HFFc6 (cell line): ENCODE data around the gene HEMGN. TPM values are rescaled to one million over a fixed set of nuclear protein-coding genes. Genes with fewer than 3 reads are reported as not detected.

Experiments
- DNase-seq: peaks from one replicate; pipeline ENCODE4 v3.0.0-alpha.2; 2018
- H3K27ac Mint-ChIP-seq: 2 replicates; pipeline ENCODE4 v1.8.0; 2020; ENCODE audit warnings: mild to moderate bottlenecking, mixed read lengths
- H3K27me3 Mint-ChIP-seq: 2 replicates; pipeline ENCODE4 v1.8.0; 2021; ENCODE audit warnings: mild to moderate bottlenecking, moderate library complexity, mixed read lengths; ENCODE audit not compliant: insufficient read depth
- H3K36me3 Mint-ChIP-seq: 2 replicates; pipeline ENCODE4 v1.8.0; 2021; ENCODE audit warnings: low read depth, mixed read lengths
- H3K4me1 Mint-ChIP-seq: 2 replicates; pipeline ENCODE4 v1.8.0; 2020; ENCODE audit warnings: low read depth, mixed read lengths
- H3K4me3 Mint-ChIP-seq: 2 replicates; pipeline ENCODE4 v1.8.0; 2020; ENCODE audit warnings: mild to moderate bottlenecking, moderate library complexity, mixed read lengths
- H3K9me3 Mint-ChIP-seq: 2 replicates; pipeline ENCODE4 v1.8.0; 2020; ENCODE audit warnings: mild to moderate bottlenecking, mixed read lengths
- long read RNA-seq: library from polyadenylated mRNA; unstranded; transcript quantifications from one replicate; pipeline ENCODE4 v2.0.0, GENCODE V29; 2019
- total RNA-seq, 6 experiments: library from RNA; stranded (reverse); fragmentation: NEBNext Ultra II Directional; extraction: Animal tissue kit (Norgen Biotek cat#: 25700); gene quantifications; 2 replicates in 1 of 6; 3 replicates in 5 of 6; pipeline ENCODE4 v1.2.3, GENCODE V29; 2021
- TF ChIP-seq, protein P1 (sequence below): fragments of 200-600 bp; sonication (generic); IDR thresholded peaks from 2 replicates; pipeline ENCODE4 v1.5.0; 2021; ENCODE audit warnings: antibody characterized with exemption, mild to moderate bottlenecking

Gene HEMGN, protein sequence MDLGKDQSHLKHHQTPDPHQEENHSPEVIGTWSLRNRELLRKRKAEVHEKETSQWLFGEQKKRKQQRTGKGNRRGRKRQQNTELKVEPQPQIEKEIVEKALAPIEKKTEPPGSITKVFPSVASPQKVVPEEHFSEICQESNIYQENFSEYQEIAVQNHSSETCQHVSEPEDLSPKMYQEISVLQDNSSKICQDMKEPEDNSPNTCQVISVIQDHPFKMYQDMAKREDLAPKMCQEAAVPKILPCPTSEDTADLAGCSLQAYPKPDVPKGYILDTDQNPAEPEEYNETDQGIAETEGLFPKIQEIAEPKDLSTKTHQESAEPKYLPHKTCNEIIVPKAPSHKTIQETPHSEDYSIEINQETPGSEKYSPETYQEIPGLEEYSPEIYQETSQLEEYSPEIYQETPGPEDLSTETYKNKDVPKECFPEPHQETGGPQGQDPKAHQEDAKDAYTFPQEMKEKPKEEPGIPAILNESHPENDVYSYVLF
- total RNA-seq = not detected
- long read RNA-seq = 0 reads

DNA sequence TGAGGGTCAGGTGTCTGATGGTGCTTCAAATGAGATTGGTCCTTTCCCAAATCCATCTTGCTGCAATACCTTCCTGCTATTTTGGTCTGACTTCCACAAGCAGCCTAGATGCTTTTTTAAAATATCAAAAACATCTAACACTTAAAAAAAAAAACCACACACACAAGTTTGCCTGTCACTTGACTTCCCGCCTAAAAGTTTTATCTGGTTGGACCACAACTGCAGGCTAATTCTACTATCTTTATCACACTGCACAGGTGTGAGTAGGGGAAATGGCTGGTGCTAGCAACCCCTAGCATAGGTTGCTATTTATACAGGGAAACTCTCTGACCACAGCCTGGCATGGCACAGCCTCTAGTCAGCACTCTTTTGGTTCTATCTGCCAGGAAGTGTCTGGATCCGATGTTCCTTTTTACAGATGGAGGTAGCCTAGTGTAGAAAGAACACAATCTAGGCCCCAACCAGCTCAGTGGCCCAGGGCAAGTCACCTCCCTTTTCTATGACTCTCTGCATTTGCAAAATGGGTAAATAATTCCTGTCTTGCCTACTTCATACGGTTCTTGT is at the start of gene HEMGN:
Gene HEMGN, minus strand, starts transcription at position 92 of the 564 bp plus-strand sequence. Its CDS starts 36 bp downstream, at position 56.
- peaks cover 41% of the 10 kb centered on the region for H3K27me3 Mint-ChIP-seq
- H3K9me3 Mint-ChIP-seq = no peaks in the 10 kb centered on the region
- H3K4me3 Mint-ChIP-seq = no peak within 1 kb of the TSS
- H3K36me3 Mint-ChIP-seq = no peaks in the 10 kb centered on the region
- no peaks in the 10 kb centered on the region for H3K4me1 Mint-ChIP-seq
- TF ChIP-seq, protein P1, sequence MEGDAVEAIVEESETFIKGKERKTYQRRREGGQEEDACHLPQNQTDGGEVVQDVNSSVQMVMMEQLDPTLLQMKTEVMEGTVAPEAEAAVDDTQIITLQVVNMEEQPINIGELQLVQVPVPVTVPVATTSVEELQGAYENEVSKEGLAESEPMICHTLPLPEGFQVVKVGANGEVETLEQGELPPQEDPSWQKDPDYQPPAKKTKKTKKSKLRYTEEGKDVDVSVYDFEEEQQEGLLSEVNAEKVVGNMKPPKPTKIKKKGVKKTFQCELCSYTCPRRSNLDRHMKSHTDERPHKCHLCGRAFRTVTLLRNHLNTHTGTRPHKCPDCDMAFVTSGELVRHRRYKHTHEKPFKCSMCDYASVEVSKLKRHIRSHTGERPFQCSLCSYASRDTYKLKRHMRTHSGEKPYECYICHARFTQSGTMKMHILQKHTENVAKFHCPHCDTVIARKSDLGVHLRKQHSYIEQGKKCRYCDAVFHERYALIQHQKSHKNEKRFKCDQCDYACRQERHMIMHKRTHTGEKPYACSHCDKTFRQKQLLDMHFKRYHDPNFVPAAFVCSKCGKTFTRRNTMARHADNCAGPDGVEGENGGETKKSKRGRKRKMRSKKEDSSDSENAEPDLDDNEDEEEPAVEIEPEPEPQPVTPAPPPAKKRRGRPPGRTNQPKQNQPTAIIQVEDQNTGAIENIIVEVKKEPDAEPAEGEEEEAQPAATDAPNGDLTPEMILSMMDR = no peak
- no peak for DNase-seq
- no peak within 1 kb of the TSS for H3K27ac Mint-ChIP-seq

DNA sequence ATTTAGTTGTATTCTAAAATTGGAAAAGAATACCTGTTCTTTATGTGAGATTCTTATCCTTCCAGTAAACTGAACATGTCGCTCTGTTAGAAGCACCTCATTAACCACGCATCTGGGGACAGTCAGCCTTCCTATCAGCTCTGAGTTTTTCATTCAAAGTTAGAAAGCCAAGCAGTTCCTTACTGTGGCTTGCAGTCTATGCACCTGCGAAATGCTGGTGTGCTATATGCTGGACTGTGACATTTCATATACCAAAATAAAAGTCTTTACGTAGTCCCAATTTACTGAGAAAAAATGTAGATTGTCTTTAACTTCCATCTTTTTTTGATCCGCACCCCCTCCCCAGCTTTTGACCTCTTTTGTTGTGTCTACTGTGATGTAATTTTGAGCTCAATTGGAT is 49.5 kb upstream of the HEMGN start:
- DNase-seq = no peak
- Mint-ChIP-seq H3K27me3 (no peaks in the 10 kb centered on the region; the same call in 1 of the 2 replicates), H3K27ac (no peak overlapping the region), H3K9me3 (no peaks in the 10 kb centered on the region), H3K4me3 (no peak overlapping the region), H3K36me3 (peaks cover 5% of the 10 kb centered on the region; the same call in 1 of the 2 replicates), H3K4me1 (peaks cover 68% of the 10 kb centered on the region)
- TF ChIP-seq, protein P1 = no peak

DNA sequence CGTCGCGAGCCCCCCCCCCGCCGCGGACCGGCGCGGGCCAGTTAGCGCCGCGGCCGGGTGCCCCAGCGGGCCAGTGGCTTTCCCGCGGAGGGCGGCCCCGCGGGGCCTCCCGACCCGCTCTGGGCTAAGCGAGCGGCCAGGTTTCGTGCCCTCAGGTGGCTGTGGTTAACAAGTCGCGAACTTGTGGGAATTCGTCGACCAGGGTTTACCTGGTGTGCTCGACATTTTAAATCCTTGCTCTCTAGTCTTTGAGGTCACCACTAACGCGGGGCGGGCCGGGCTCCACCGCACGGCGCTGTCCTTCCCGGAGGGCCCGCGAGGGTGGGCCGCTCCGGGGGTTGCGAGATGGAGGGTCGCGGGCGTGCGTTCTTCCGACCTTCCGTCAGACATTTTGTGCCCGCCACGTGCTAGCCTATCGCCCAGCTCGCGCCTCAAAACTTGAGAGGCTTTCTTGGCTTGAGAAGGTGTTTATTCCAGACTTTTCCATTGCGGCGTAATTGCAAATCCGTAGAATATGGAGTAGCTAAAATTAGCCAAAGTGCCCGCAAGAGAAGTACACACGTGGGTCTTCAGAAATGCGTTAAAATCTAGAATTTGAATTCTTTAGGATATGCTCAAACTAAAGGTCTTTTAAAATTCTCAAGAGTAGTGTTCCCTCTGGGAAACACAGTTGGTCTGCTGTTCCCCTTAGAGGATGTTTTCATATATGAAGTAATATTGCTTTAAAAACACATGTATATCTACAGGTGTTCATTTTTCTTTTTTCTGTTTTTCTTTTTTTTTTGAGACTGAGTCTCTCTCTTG is 47.3 kb upstream of the HEMGN start:
- Mint-ChIP-seq H3K36me3 (peaks cover 5% of the 10 kb centered on the region; the same call in 1 of the 2 replicates), H3K27me3 (peaks cover 1% of the 10 kb centered on the region), H3K27ac (peak overlapping the region; percentile 84), H3K4me1 (peaks cover 65% of the 10 kb centered on the region), H3K4me3 (peak overlapping the region; percentile 84), H3K9me3 (no peaks in the 10 kb centered on the region)
- DNase-seq = no peak
- TF ChIP-seq, protein P1 = peak; percentile 4; the same call in 1 of the 2 replicates

DNA sequence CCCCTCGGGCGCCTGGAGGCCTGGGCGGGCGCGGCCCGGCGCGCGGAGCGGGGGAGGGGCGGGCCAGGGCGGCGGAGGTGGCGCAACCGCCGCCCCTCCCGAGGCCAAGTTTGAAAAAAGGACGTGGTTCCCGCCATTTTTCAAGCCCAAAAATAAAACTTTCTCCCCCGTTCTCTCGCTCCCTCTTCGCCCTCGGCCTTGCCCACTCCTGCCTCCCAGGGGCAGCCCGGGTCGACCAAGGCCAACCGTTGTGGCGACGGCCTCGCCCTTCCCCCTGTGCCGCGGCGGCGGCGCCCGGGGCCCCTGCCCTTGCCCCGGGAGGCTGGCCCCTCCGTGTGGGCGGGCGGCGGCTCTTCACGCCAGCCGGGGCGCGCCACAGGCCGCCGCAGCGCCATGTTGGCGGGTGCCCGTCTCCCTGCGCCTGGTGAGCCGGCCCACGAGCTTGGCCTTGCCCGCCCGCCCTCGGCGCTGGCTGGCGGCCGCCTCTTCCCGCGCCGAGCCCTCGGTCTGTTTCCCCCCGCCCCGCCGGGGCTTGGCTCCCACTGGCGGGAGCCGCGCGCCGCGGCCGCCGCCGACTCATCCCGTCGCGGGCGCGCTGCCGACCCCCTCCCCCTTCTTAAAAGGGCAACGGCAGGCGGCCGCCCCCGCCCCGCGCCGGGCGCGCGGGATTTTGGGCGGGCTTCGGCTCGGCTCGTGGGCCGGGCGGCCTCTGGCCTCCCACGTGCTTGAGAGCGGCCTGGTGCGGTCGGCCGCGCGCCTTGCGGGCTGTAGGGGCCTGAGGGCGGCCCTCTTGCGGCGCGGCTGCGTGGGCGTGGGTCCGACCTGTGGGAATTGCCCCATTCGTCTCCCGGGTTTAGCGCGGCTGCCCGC is 46.5 kb upstream of the HEMGN start:
- peak; percentile 52 for DNase-seq
- Mint-ChIP-seq H3K27me3 (peaks cover 1% of the 10 kb centered on the region), H3K4me1 (peaks cover 56% of the 10 kb centered on the region), H3K27ac (peak overlapping the region; percentile 58), H3K36me3 (peaks cover 5% of the 10 kb centered on the region; the same call in 1 of the 2 replicates), H3K4me3 (no peak overlapping the region), H3K9me3 (no peaks in the 10 kb centered on the region)
- TF ChIP-seq, protein P1 = no peak
